ENCODE measurements around the gene CHRNA5.

GRCh38 chr15:78571382-78571781, 6.1 kb downstream of the CHRNA5 start:
- TF ChIP-seq EZH2 (IDR thresholded peaks at IDR 0.05; ENCODE audit: insufficient read depth, poor library complexity, severe bottlenecking) (no peak), EZH2phosphoT487 (IDR thresholded peaks at IDR 0.05; ENCODE audit: insufficient read depth, low read depth) (no peak)
